Fibroblast of skin of left biceps (primary cell): ENCODE measurements around the gene TAS1R1.
"Not testable (repeated sequence)": the region's sequence is repeated elsewhere in the genome, so short reads cannot be mapped to it uniquely, and the experiment has no call there.

Source experiments
- DNase-seq, 2 experiments: peaks; one replicate each; pipeline ENCODE4 v3.0.0-alpha.2; 2013; ENCODE audit warnings: low read depth in 2 of 2

The TAS1R1 gene

DNA sequence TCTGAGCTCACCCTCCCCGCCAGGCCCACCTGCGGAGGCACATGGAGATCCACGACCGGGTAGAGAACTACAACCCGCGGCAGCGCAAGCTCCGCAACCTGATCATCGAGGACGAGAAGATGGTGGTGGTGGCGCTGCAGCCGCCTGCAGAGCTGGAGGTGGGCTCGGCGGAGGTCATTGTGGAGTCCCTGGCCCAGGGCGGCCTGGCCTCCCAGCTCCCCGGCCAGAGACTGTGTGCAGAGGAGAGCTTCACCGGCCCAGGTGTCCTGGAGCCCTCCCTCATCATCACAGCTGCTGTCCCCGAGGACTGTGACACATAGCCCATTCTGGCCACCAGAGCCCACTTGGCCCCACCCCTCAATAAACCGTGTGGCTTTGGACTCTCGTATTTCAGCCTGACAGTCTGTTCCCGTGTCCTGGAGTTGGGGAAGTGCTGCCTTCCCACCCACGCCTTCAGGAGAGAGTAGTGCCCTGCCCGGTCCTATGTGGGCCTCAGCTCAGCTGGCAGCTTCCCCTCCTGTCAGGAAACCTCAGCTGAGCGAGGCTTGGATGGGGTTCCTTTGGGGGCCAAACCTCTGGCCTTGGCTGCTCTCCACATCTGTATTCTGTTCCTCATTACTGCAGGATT, 33.9 kb downstream of the TAS1R1 start:
- DNase-seq = no peak

DNA sequence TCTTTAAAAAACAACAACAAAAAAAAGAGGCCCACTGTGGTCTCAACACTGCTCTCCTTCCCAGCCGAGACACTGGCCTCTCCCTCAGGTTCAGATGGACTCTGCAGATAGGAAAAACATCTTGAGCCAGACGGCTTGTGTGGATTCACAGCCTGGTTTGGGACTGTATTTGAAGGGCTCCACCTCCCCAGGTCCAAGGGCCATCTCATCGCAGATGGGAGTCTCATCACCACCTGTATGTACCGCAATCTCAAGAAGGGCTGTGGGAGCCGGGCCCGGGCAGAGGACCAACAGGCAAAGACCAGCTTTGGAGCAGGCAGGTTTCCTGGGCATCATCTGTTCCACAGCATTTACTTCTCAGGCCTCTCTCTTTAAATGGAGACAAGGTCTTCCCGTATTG, 34.9 kb downstream of the TAS1R1 start:
- no peak for DNase-seq

GRCh38 chr1:6591222-6591621, 36.1 kb downstream of the TAS1R1 start:
- no peak for DNase-seq

DNA sequence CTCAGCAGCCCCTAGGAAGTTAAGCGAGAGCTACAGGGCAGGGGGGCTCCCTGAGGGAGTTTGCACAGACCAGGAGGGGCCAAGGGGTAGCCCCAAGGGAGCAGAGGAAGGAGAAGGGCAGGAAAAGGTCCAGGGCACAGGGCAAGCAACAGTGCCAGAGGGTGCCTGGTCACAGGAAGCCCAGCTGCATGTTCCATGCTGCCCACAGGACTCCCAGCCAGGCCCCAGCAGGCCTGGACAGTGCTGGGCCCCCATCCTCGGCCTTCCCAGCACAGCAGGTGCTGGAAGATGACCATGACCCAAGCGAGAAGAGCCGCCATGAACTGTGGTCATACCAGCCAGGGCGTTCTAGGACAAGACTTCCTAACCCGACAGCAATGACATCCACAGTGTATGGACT, 36.5 kb downstream of the TAS1R1 start:
- no peak for DNase-seq

DNA sequence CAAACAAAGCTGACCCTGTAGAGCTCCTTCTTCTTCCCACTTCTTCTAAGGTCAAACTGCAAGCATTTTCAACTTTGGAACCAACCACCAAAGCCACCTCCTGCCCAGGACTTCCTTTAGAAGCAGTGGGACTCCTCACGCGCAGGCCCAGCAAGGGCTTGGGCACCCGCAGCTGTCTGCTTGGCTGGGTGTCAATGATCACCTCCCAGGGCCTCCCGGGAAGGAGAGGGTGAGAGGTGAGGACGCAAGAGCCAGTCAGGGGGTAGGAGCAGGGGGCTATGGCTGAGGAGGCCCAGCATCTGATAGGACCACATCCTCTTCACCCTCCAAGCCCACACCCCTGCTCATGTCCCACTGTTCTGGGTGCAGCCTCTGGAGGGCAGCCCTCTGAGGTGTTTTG, 37.3 kb downstream of the TAS1R1 start:
- no peak for DNase-seq

- no peak for DNase-seq
Observed at GRCh38 chr1:6592865-6593593, 37.9 kb downstream of the TAS1R1 start.

DNA sequence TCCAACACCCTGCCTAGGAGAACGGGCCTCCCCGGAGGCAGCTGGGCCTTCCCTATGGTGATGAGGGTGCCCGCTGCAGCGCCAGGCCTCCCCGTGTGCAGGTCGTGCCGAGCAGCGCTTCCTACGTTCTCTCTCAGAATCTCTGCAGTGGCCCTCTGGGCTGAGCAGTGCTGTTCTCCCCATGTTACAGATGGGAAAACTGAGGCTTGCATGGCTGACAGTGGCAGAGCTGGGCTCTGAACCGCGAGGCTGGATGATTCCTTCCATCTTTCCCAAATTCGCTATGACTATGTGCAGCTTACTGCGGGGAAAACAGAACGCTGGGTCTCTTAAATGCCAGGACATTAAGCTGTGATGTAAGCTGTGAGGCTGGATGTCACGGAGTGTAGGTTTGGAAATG, 38.7 kb downstream of the TAS1R1 start:
- no peak for DNase-seq

- DNase-seq = no peak
Observed at GRCh38 chr1:6594977-6595740, 40.1 kb downstream of the TAS1R1 start.

GRCh38 chr1:6596351-6596750, 41.2 kb downstream of the TAS1R1 start:
- DNase-seq = no peak

- DNase-seq = no peak
Observed at GRCh38 chr1:6596886-6597776, 42.0 kb downstream of the TAS1R1 start.

DNA sequence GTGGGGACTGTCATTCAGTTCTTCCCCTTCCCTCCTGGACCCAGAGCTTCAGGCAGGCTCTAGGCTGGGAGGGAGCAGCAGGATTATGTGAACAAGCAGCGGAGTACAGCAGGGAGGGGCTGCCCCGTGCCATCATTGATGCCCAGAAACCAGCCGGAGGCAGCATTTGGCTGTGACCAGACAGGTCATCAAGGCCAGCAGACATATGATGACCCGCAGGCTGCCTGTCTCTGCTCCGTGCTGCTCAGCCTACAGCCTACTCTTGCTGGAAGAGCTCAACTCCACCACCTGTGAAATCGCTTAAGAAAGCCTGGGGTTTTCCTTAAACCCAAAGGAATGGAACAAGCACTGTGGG, 42.6 kb downstream of the TAS1R1 start:
- DNase-seq = no peak

DNA sequence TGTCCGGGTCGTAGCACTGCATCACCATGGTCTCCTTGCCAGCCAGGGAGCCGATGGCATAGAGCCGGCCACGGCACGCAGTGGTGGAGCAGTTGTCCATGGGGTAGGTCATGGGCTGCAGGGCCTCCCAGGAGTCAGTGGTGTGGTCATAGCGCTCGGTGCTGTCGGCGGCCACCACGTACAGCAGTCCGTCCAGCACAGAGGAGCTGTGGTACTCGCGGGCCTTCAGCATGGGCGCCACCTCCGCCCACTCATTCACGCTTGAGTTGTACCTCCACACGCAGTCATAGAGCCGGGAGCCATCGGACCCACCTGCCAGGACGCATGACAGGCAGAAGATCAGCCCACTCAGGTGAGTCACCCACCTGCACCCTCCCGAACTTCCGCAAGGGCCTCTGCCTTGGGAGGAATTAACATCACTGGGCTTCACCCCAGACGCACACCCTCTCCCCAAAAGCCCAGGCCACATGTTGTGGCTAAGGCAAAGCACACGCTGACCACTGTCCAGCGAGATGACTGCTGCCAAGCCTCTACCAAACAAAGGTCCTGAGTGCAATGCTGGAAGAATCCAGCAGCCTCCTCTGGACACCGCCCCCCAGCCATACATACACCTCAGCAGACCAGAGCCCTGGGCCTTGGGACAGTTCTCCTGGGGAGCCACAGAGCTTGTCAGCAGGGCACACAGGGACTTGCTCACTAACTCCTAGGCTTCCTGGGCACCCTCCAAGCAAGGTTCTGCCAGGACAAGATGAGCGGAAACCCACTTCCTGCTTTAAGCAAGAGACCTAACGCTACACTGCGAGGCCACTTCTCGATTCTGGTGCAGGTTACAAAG, 44.3 kb downstream of the TAS1R1 start:
- DNase-seq = no peak

DNA sequence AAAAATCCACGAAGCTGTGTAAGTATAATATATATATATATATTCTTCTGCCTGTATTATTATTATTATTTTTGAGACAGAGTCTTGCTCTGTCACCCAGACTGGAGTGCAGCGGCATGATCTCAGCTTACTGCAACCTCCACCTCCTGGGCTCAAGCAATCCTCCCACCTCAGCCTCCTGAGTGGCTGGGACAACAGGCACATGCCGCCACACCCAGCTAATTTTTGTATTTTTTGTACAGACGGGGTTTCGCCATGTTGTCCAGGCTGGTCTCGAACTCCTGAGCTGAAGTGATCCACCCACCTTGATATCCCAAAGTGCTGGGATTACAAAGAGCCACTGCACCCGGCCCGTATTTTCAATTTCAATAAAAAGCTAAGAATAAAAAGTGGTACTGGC, 44.9 kb downstream of the TAS1R1 start:
- DNase-seq = not testable (repeated sequence)

DNA sequence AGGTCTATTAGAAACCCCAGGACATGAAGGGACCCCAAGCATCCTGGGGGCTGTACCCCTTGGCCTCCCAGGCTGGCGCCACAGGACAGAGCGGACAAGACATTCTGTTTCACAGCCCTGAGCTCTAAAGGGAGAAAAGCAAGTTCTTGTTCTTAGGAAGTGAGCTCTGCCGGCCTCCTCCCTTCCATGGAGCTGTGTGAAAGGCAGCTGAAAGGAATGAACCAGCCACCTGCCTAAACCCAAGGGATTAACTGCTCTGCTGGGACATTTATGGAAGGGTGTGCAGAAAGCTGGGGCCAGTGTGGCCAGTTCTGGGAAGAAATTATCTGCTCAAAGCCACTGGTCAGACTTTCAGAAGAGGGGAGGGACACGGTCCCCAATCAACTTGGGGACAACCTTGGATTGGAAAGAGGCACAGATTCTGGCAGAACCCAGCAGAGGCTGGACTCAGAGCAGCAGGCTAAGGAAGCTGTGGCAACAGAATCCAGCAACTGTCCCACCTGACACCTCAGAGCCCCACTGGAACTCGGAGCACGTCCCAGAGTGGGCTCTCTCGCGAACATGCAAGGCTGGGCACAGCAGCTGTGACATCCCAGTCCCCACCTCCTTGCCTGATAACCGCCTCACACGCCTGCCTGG, 45.4 kb downstream of the TAS1R1 start:
- DNase-seq = no peak

- peak; percentile 58 to 69 for DNase-seq
Observed at GRCh38 chr1:6601049-6601922, 46.2 kb downstream of the TAS1R1 start.

- no peak for DNase-seq
Observed at GRCh38 chr1:6601923-6602668, 47.0 kb downstream of the TAS1R1 start.

DNA sequence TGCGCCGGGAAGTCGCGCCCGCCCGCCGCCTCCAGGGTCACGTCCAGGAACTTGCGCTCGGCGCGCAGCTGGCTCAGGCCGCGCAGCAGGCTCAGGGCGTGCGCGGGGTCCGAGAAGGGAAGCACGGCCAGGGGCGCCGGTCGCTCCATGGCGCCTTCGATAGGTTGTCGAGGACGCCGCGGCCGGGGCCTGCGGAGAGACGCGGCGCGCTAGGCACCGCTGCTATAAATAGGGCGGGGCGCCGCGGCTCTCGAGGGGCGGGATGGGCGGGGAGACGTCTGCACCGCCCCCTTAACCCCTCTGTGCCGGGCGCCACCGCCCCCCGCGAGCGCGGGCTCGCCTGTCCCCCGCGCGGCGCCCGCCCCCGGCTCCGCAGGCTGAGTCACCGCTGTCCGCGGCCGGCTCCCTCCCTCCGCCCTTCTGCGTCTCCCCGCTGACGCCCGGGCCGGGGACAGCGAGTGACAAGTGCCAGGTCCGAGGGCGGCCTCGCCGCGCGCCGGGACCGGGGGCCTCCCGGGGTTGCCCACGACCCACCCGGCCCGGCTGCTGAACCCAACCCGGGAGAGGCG, 47.6 kb downstream of the TAS1R1 start, which contains the start of gene KLHL21:
Gene KLHL21, minus strand, starts transcription at position 201 of the 569 bp plus-strand sequence. Its CDS starts 52 bp downstream, at position 149.
- DNase-seq = peak; percentile 64 to 70

DNA sequence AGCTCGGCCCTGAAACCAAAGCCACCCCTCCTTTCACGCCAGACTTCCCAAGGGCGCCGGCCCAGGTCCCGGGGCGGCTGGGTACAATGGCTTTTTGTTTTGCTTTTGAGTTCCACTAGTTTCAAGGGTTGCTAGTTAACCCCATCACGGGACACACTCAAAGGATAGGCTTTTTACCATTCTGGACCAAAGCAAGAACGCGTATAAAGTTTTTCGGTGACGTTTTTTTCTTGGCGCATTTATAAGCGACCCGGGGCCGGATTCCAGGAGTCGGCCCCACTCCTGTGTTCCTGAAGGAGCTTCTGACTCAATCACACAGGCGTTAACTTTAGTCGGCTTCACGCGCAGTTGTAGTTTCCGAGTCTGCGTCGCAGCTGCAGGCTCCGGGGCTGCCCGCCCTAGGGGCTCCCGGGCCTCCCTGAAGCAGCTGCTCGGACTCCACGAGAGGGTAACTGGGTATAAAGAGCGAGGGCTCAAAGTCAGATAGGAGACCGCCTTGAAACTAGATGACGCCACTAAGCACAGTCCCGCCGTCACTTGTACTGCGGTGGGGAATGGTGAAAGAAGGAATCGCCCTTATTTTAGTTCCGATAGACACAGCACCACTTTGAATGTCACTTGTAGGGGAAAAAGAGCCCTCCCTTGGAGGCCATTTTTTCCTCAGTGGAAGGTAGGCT, 48.3 kb downstream of the TAS1R1 start:
- DNase-seq = peak in 1 of 2 experiments; percentile 55
